Peyer's patch (tissue), 4 donors: ENCODE results near the gene DNAJC7.

Experiments used
- CTCF ChIP-seq, 6 experiments: fragments of 450-650 bp in 4 of 6; fragments of 200-600 bp in 2 of 6; sonication (generic) in 1 of 6; IDR thresholded peaks; one replicate each; pipeline ENCODE4 v1.5.1; 2017 to 2019; ENCODE audit warnings: antibody characterized with exemption in 6 of 6, mild to moderate bottlenecking in 3 of 6, moderate library complexity in 1 of 6
- POLR2A ChIP-seq, 2 donors: fragments of 450-650 bp; IDR thresholded peaks; one replicate each; pipeline ENCODE4 v1.5.1; 2017; ENCODE audit warnings: antibody characterized with exemption in 2 of 2, mild to moderate bottlenecking in 2 of 2, moderate library complexity in 2 of 2

GRCh38 chr17:42065201-42065600 is 48.0 kb upstream of the DNAJC7 start:
- TF ChIP-seq POLR2A (IDR thresholded peaks at IDR 0.05) (no peak), CTCF (IDR thresholded peaks at IDR 0.05) (no peak)
